ENCODE measurements around the gene PLEKHG1.

Gene PLEKHG1

DNA sequence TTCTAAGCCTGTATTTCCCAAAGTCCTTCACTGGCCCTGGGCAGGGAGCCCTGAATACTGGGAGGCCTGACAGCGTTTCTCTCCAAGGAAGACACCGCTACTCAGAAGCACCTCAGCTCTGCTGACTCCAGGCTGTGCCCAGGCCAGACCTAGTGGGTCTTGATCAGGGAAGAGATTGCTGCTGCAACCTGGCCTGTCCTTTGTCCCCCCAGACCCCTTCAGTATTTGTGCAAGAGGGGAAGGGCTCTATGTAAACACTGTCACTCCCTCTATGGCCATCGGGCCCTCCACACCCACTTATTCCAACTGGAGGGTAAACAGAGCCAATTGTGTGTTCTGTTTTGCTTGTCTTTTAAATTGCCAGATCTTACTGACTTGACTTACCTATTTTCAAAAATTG lies 20.6 kb downstream of the PLEKHG1 start:
- DNase-seq (ENCODE audit: low spot score), result no peak

DNA sequence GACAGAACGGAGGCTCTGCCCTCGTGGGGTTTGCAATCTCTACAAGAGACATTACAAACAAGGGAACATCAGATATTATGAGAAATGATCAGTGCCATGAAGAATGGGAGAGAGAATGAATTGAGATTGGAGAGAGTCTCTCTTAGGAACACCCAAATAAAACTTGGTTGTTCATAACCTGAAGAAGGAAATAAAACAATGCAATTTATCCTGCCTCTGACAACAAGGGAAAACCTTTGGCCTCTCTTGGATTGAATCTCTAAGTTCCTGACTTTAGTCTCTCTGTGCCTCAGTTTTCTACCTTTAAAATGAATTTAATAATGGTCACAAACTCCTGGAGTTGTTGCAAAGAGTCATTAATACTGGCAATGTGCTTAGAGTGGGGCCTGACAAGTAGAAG lies 21.1 kb downstream of the PLEKHG1 start:
- DNase-seq (ENCODE audit: low spot score), result no peak

DNA sequence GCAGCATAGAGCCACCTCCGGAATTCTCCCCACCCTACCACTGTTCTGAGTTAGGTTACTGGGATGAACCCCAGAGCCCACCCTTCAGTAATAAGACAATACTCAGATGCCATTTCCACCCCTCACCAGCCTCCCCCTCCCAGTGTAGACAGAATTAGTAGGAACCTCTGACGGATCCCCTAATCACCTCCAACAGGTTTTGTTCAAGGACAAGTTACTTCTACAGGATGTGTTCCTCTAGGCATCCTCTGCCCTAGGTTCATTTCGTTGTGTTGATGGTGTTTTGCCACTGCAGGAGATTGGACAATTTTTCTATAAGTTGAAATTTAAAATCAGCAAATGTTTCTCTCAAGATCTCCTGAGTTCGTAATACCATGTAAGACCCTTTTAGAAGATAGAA lies 22.8 kb downstream of the PLEKHG1 start:
- DNase-seq (ENCODE audit: low spot score), result no peak

DNA sequence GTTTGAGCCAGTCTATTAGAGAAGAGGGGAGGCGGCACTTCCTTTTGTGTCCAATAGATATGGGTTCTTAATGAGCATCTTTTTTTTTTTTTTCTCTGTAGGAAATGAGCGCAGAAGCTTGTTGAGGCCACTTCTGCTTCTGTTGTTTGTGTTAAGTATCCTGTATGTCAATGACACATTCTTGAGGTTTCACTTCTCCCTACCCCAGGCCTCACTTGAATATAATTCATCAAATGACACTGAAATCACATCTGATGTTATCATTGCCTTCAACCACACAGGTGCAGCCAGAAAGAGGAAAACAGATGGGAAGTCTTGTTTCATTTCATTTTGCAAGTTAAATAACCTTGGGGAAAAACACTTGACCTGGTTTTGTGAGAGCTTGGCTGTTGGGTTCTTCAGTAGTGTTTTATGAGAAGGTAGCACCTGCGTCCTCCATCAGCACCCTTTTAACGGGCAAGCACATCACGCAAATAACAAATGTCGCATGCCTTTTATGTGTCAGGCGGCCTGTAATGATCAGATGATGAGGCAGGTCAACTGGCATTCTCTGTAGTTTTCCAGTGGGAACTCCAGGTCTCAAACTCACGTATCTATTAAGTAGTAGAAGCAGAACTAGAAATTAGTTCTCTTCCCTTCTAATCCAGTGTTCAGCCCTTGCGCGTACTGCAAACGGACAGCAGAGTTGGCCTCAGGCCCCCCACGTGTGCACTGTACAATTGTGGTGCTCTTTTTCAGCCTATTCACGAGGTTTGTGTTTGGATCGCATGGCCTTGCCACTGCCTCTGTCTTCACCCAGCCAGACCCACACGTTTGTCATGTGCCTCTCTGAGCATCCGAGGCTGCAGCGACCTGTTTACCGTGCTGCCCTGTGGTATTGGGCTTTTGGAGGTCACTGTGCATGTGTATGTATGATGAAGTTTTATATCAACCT lies 23.5 kb downstream of the PLEKHG1 start:
- peak; percentile 20 for DNase-seq (ENCODE audit: low spot score)

DNA sequence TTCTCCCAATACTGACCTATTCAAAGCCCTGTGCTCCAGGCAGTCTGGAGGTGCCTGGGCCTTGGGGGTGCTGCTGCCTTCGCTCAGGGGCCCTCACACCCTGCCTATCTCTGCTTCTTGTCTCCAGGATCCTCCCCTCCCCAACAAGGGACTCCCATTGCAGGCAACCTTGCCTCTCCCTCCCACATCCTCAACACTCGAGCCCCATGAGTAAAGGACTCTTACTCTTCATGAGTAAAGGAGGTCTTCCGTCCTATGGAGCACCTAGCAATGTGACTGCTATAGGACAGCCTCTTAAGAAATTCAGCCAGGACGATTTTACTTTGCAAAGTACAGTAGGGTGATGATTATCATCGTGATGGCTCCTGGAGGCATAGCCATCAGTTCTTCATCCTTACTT lies 24.5 kb downstream of the PLEKHG1 start:
- no peak for DNase-seq (ENCODE audit: low spot score)

DNA sequence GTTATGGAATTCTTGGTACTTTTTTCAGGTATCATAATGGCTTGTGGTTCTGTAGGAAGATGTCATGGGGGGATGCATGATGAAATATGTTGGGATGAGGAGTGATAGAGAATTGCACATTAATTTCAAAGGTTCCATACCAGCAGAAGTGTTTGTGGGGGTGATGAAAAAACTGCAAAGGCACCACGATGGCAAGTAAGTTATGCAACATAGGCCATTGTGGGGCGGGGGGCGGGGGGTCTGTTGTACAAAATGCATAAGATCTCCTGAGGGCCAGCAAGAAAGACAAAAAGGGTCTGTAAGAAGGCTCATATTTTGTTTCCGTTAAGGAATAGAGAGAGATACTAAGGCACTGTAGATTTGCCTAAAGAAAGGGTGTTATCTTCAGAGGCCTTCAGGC lies 26.2 kb downstream of the PLEKHG1 start:
- no peak for DNase-seq (ENCODE audit: low spot score)

DNA sequence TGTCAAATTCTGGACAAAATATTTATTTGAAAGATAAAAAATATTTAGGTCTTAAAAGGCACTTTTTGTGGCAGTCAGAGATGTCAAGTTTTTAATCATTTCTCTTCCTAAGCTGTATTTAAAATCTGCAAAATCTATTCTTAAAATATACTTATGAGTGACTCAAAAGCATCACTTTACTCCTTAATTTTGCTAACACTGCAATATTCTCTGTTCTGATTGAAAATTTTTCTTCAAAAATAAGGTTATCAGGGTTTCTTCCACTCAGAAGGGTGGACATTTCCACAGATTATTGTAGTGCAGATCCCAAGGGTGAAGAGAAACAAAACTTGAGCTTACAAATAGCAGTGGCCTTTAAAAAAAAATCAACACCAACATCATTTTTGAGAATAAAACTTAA lies 27.5 kb downstream of the PLEKHG1 start:
- no peak for DNase-seq (ENCODE audit: low spot score)

DNA sequence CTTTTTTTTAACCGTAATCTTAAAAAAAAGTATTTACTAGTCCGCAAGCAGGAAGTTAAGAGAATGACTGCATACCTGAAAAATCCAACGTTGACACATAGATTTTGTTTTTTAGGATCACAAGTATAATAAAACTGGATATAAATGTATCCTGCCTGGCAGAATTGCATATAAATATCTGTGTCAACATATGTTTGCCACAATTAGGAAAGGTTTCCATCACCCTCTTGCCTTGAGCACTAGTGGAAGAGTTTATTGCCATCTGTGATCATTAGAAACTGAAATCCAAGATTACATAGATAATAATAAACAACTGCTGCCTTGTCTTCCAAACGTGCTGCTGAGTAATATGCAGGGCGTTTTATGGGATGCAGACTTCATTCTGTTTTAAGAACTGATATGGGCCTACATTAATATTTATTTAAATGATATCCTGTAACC lies 27.9 kb downstream of the PLEKHG1 start:
- DNase-seq (ENCODE audit: low spot score), result no peak

DNA sequence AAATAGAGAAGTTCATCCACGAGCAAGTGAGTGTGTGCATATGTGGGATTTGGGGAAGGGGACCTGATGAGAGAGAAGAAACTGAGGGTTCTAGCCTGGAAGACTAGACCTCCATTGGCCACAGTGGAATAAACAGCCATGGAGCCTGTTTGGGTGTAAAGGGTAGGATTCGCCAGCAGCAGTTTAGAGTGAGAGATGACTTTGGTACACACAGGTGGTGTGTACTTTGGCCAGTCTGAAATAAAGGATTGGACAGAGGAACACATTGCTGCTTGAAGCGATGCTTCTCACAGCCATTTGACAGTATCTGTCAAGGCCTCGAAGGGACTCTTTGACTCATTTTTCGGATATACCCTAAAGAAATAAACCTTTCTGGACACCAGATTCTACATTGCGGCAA lies 29.2 kb downstream of the PLEKHG1 start:
- no peak for DNase-seq (ENCODE audit: low spot score)

DNA sequence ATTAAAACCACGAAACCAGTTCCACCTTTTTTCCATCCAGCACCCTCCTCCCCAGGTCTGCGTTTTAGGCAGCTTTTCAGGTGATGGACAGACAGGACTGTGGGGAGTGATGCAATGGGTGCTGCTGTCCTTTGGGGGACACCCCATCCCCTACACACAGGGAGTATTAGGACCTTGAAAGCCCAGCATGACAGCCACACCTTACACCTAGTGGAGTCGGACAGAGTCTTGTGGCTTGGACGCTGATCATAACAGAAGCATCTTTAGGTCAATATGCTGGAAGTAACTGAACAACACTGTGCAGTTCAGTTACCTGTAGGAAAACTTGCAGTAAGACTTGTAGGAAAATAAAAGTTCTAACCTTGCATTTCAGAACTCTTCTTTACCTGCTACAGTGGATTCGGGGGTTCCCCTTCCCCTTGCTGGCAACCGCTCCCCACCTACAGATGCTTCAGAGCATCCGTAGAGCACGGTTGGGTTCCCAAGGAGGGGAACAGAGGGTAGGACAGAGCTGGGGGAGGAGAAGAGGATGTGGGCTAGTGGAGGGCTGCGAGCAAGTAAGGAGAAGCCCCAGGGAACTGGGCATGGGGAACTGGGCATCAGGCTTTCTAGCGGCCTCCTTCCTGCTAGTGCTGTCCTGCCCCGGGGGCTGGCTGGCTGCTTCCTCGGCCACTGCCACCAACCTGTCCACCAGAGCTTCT lies 31.7 kb downstream of the PLEKHG1 start:
- DNase-seq (ENCODE audit: low spot score), result no peak

DNA sequence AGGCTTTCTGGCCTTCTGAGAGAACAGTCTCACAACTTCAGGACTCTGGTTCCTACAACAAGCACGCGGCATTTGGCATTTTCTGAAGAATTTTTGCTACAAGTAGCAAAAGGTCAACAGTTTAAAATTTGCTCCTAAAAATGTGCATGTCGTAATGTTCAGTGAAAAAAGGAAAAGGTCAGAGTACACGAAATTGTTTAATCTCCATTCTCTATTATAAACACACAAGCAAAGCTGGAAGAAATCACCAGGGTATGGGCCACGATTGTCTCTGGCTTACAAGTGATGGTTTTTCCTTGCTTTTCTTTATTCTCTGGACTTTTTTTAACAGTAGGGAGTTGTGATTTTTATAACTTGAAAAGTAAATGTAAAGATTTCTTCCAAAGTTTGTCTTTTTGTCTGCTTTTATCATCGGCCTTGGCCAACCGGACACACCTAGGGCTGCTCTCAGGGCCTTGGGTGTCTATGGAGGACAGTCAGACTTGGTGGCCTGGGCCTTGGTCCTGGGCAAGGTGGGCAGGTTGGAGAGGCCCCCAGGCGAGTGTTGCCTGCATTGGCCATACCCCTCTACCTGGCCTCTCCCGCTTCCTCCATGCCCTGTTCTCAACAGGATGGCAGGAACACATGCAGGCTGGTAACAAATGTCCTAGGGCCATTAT lies 32.4 kb downstream of the PLEKHG1 start:
- no peak for DNase-seq (ENCODE audit: low spot score)

DNA sequence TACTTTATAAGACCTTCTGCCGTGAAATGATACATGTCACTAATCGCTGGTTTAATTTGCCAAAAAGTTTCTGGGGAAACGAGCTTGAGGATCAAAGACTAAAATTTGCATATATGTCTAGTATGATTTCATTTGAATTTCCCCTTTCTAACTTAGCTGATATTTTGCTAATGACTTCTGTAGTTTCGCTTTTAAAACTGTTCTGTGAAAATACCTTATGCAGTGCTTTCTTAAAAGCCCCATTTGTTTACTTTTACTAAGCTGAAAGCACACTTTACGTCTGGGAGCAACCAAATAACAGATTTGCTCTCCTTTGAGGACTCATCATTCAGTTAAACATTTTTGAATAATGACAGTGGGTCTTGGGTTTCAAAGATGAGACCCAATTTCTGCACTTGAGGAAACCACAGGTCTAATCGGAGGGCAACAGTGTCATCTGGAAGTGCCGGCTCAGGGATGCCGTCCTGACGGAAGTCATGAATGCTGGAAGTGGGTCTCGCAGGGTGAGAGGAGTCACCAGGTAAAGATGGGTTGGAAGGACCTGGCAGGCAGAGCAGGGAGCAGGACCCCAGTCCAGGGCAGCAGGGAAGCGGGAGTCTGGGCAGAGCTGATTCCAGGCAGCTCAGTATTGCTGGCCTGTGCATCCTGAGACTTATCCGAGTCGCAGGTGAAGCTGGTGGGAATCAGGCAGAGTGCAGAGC lies 33.2 kb downstream of the PLEKHG1 start:
- no peak for DNase-seq (ENCODE audit: low spot score)

DNA sequence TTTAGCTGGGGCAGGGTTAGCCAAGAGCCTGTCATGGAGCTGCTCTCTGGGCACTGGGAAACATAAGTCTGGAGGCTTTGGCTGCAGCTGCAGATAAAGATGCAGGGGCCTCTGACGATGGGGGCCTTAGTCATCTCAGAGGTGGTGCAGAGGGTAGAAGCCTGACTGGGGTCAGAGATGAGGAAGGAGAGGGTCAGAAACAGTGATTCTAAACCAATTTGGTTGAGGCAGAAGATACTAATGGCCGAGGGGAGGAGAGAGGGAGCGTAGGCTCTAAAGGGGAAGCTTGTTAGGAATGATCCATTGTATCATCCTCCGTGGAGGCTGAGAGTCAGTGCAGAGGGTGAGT lies 33.8 kb downstream of the PLEKHG1 start:
- DNase-seq (ENCODE audit: low spot score), result no peak

DNA sequence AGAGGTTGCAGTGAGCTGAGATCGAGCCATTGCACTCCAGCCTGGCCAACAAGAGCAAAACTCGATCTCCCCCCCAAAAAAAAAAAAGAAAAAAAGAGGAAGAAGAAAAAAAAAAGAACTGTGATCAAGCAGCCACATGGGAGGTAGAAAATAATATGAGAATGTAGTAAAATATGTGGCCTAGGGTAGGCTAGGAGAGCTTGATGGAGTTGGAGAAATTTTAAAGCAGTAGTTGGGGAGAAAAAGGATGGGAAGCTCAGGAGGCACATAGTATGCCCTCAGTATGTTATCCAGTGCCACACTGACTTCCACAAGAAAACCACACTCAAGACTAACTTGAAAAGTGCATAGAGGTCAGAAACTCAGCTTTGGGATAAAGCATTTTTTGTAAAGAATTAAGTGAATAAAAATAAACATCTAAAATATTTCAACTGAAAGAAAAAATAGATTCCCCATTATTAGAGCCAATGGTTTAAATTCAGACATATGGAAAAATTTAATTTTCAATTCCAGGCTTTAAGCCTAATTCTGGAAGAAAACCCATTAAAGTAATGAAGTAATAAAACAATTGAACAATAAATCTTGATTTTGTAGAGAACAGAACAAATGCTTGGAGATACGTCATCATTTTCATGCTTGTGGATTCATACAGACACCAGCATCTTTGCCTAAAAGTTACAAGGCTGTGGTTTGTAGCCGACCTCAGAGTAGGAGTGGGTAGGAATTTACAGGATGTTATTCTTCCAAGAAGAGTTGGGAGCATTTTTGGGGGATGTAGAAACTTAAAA lies 34.7 kb downstream of the PLEKHG1 start:
- no peak for DNase-seq (ENCODE audit: low spot score)

DNA sequence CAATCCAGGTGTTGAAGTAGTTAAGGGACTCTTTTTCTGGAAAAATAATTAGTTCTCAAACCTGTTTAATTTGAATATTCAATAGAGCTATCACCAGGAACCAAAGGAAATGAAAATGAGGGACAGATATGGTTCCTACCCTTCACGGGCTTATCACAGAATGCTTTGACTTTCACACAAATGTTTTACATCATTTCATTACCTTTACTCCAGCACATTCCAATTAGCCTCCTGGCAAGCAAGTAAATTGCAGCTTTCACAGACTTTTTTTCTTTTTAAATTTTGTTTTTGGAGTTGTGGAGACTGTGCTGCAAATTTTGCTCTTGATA lies 35.2 kb downstream of the PLEKHG1 start:
- no peak for DNase-seq (ENCODE audit: low spot score)

DNA sequence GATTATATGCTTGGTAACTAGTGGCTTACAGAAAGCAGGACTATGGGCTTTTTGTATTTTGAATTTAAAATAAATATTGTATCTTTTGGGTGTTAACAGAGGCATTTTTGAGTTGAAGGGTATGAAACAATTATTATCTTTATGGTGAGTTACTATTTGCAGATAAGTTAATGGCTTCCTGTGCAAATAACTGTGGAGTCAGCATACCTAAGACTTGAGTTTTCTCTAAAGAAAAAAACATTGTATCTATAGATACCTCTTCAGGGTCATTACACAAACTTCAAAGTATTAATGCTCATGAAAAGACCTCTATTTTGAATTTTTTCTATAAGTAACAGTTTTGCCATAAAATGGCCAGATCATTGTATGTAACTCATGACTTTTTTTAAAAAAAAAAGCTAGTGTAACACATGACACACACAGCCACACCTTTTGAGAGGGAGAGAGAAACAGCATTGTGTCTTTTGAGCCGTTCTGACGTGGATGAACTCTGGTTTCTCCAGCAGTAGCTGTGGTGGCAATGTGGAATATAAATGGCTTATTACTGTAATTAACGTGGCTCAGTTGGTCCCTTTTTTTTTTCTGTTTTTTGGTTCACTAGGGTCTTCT lies 36.3 kb downstream of the PLEKHG1 start:
- no peak for DNase-seq (ENCODE audit: low spot score)

DNA sequence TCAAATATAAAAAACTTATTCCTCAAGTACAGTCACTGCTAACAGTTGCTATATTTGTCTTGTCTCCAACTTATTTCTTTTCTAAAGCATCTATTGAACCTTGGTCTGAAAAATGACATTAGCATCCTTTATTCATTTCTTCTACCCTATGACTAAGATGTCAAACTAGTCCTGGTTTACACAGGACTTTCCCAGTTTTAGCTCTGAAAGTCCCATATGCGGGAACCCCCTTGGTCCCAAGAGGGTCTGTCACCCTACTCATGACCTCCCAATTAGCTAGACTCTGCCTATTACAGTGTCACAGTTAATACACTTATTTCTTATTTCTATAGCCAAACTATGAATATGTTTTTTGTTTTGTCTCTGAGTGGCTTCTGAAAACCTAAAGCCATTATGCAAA lies 37.1 kb downstream of the PLEKHG1 start:
- DNase-seq (ENCODE audit: low spot score), result no peak

DNA sequence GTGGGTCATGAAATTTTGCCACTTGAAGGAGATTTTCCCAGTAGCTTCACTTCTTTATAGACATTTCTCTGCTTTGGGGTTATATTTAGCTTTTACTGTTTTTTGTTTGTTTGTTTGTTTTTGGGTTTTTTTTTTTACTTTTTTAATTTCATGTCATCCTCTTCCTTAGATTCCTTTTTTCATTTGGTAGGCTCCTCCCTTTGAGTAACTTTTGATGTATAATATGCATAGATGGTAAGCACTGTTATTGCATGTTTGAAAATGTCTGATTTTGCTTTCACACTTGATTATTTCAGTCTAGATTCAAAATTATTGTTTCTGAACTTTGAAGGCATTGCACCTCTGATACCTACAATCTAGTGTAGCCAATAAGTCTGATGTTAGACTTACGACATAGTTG lies 37.6 kb downstream of the PLEKHG1 start:
- no peak for DNase-seq (ENCODE audit: low spot score)

DNA sequence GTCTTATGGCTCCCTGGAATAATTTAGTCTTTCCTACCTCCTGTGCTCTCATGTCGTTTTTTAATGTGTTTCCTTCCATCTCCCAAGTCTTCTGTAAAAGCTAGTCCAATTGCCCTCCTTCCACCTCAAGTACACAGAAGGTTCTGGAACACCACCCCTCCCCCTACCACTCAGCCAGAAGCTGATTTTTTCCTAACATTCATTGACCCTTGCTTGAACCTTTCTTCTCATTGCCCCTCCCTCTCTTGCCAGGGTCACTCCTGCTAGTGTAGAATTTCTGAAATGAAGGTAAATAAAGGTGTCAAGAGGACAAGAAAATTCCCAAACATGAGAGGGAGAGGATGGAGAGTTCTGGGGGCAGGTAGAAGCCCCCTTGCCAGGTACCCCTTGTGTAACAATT lies 38.6 kb downstream of the PLEKHG1 start:
- no peak for DNase-seq (ENCODE audit: low spot score)

DNA sequence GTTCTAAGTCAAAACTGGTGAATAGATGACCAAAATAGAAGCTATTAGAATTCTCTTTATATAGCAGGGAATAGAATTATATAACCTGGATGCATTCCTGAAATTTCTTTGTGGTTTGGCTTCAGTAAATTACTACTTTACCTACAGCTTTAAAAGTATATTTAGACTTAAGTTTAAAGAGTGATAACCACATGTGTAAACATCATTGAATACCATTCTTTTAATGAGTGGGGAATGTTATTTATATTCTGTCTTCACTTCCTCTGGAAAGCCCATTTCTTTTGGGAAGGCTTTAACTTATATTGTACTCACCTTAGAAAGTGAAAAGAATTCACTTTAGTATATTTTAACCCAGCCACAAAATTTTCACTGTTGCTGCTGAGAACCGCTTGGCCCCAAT lies 39.1 kb downstream of the PLEKHG1 start:
- no peak for DNase-seq (ENCODE audit: low spot score)

DNA sequence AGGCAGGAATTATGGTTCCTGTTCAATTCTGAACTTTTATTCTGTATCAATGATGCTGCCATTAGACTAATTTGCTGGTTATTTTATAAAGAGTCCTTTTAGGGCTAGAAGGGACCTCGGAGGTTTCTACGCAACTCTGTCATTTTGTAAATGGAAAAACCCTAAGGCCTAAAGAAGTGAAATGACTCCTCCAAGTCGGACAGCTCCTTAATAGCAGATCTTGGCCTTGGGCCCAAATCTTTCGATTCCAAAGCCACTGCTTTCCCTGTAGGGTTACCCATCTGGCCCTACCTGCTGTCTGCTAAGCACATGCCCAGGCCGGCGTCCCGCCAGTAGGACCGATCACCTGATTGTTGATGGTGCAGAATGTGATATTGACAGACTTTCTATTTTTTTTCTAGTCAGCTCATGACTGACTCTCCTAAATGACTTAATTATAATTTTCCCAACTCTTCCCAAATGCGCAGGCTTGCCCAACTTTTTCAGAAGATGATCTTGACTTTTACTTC lies 40.2 kb downstream of the PLEKHG1 start:
- no peak for DNase-seq (ENCODE audit: low spot score)

All from CD4-positive, alpha-beta T cell treated with Interleukin-6 at 100 ng/mL for 8 hours (primary cell).